Measurements from ENCODE around the gene TCF3.

DNA sequence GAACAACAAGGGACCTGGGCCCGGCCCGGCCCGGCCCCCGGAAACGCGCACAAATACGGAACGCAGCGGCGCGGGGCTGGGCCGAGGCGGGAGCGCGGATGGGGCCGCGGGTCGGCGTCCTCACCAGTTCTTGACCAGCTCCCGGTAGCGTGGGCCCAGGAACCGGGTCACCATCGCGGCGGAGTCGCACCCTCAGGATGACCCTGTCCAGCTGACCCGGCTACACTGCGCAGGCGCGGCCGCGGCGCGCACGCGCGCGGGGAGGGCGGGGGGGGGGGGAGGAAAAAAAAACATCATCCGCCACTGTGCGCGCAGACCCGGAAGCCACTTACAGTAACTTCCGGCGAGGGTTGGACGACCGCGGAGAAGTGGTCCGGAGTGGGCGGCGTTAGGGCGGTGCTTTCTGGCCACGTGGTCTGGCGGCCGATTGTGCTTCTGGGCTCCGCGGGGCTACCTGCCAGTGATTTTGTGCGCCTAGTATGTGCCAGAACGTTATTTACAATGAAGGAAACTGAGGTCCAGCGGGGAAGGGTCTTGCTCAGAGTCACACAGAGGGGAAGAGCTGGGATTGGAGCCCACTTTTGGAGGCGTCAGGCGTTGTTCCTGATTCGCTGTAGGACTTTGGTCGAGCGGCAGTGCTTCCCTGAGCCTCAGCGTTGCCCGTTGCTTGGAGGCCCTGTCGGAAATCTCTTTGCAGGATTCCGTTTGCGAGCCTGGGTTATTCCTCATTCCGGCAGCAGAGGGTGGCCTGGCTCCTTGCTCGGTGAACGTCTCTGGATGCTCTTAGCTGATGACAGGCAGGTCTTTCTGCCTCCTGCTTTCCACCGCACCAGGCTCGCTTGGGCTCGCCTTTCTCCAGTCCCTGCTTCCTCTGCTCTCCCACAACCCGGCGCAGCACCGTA, 46.9 kb downstream of the TCF3 start, which contains the start of gene UQCR11:
- TF ChIP-seq, protein P1, sequence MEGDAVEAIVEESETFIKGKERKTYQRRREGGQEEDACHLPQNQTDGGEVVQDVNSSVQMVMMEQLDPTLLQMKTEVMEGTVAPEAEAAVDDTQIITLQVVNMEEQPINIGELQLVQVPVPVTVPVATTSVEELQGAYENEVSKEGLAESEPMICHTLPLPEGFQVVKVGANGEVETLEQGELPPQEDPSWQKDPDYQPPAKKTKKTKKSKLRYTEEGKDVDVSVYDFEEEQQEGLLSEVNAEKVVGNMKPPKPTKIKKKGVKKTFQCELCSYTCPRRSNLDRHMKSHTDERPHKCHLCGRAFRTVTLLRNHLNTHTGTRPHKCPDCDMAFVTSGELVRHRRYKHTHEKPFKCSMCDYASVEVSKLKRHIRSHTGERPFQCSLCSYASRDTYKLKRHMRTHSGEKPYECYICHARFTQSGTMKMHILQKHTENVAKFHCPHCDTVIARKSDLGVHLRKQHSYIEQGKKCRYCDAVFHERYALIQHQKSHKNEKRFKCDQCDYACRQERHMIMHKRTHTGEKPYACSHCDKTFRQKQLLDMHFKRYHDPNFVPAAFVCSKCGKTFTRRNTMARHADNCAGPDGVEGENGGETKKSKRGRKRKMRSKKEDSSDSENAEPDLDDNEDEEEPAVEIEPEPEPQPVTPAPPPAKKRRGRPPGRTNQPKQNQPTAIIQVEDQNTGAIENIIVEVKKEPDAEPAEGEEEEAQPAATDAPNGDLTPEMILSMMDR (IDR thresholded peaks at IDR 0.05; ENCODE audit: poor library complexity), result peak; percentile 77
- TF ChIP-seq EZH2 (IDR thresholded peaks at IDR 0.05; ENCODE audit: borderline replicate concordance) (no peak), EZH2phosphoT487 (IDR thresholded peaks at IDR 0.05; ENCODE audit: low read depth, severe bottlenecking, unreplicated experiment) (no peak)

Measured in hepatocyte (in vitro differentiated cells).